Heart left ventricle (tissue), 16 donors: ENCODE results near the gene SLC4A2. TPM values are rescaled to one million over a fixed set of nuclear protein-coding genes. Genes with fewer than 3 reads are reported as not detected.

Experiments used
- ATAC-seq, 4 donors: fragments of 200-7000 bp; cut with Tn5 transposase; one replicate each; pipeline ENCODE4 v1.9.1; 2020 to 2022; ENCODE audit warnings: moderate library complexity in 4 of 4, mild to moderate bottlenecking in 3 of 4, moderate number of reproducible peaks in 1 of 4
- DNase-seq, 5 donors: peaks; one replicate each; pipeline ENCODE4 v3.0.0-alpha.2; 2020
- H3K27ac ChIP-seq, 12 donors: fragments of 200-600 bp; sonication (generic) in 4 of 12; one replicate each; pipeline versions ENCODE4 v1.5.0 to v1.8.0; 2016 to 2022; ENCODE audit warnings: mild to moderate bottlenecking in 2 of 12
- H3K27me3 ChIP-seq, 9 donors: fragments of 200-600 bp; sonication (generic) in 2 of 9; one replicate each; pipeline versions ENCODE4 v1.5.1 to v1.8.0; 2016 to 2022; ENCODE audit warnings: mild to moderate bottlenecking in 3 of 9
- H3K36me3 ChIP-seq, 9 donors: fragments of 200-600 bp; sonication (generic) in 2 of 9; one replicate each; pipeline versions ENCODE4 v1.5.0 to v1.8.0; 2018 to 2022; ENCODE audit warnings: mild to moderate bottlenecking in 2 of 9
- H3K4me1 ChIP-seq, 12 donors: fragments of 200-600 bp; sonication (generic) in 4 of 12; one replicate each; pipeline versions ENCODE4 v1.5.0 to v1.8.0; 2016 to 2022; ENCODE audit warnings: mild to moderate bottlenecking in 3 of 12
- H3K4me3 ChIP-seq, 12 donors: fragments of 200-600 bp; sonication (generic) in 4 of 12; one replicate each; pipeline versions ENCODE4 v1.5.0 to v1.8.0; 2017 to 2022; ENCODE audit warnings: mild to moderate bottlenecking in 9 of 12, moderate library complexity in 4 of 12
- H3K9me3 ChIP-seq, 12 donors: fragments of 200-600 bp; sonication (generic) in 4 of 12; one replicate each; pipeline versions ENCODE4 v1.5.0 to v1.8.0; 2016 to 2022; ENCODE audit warnings: mild to moderate bottlenecking in 1 of 12
- POLR2A ChIP-seq, 2 donors: fragments of 450-650 bp; IDR thresholded peaks; one replicate each; pipeline ENCODE4 v1.6.1; 2017; ENCODE audit warnings: antibody characterized with exemption in 2 of 2, mild to moderate bottlenecking in 2 of 2, moderate library complexity in 2 of 2
- WGBS, 4 donors: extraction: QIAGEN DNeasy Blood & Tissue Kit in 2 of 4; methylation state at CpG; one replicate each; pipeline versions ENCODE4 v1.1.5 to v1.1.7; 2013 to 2018; 5-methylcytosine and 5-hydroxymethylcytosine counted together
- intact Hi-C, 10 donors: fragments of 100-400 bp; cut with DNase I; formaldehyde crosslinking; loops; one replicate each; pipeline versions ENCODE4 v1.11.1 to v1.14.2; 2022
- polyA plus RNA-seq, 2 donors: library from polyadenylated mRNA; stranded (reverse); fragments of 200-250 nt; gene quantifications; one replicate each; pipeline ENCODE4 v1.2.3, GENCODE V29; 2013
- total RNA-seq, 9 donors: library from RNA; depleted of rRNA in 2 of 9; stranded (reverse); fragments of >200 nt in 2 of 9; fragmentation: NEBNext Ultra II Directional in 3 of 9; extraction: Animal tissue kit (Norgen Biotek cat#: 25700) in 3 of 9; gene quantifications; one replicate each; pipeline versions ENCODE4 v1.1.0 to v1.2.4, GENCODE V29; 2016 to 2023
- TF ChIP-seq, protein P1 (sequence below), 12 donors: fragments of 200-600 bp; sonication (generic) in 4 of 12; IDR thresholded peaks; one replicate each; pipeline versions ENCODE4 v1.5.0 to v1.8.0; 2018 to 2022; ENCODE audit warnings: antibody characterized with exemption in 12 of 12, mild to moderate bottlenecking in 5 of 12
- donor health status: ischemic (EF 13 %, LVEDD 7.1; RV severe dilation, severe dysfunction).
- donor health status: healthy with polysubstance abuse.
- donor health status: DM: no; HTN: yes; CAD: no.
- donor health status: DM: no; HTN: no; CAD: no.
- donor health status: ischemic (EF 25% LVEDD 6.9; RV normal size, moderate dysfunction).
- donor health status: ischemic (EF 25% LVEDD 5.7; RV mildly dilated, moderate dysfunction).
- donor health status: healthy.
- donor health status: DM: yes; HTN: yes; CAD: no.
- donor health status: ischemic (EF 35%, LVEDD 5.7; RV mildly dilated, moderate dysfunction).
- donor health status: nonischemic (EF 11% LVEDD 7.7; RV severe dilation, severe dysfunction).
- donor health status: DM: yes; HTN: yes; CAD: no.
- donor health status: PGD.
- donor health status: ischemic (EF 29% LVEDD 5.4; RV normal size, mild dysfunction).
- donor health status: nonischemic (EF 23%, LVEDD 6.1; RV moderate dilation, normal function).

SLC4A2 gene
- total and polyA plus RNA-seq, 11 donors, result 44.1 to 113 (median 68.3) TPM

GRCh38 chr7:151099486-151100211 lies 40.3 kb downstream of the SLC4A2 start:
- ATAC-seq, result peak; percentile 51 to 76 (median 57)
- DNase-seq, result peak in 2 of 5 donors; percentile 37 to 52
- Histone ChIP-seq H3K27ac (no peak overlapping the region), H3K4me3 (peak overlapping the region in 2 of 12 donors; percentile 11 to 20), H3K36me3 (peaks cover 0 to 12% (median 0%) of the 10 kb centered on the region in 9 donors), H3K27me3 (no peaks in the 10 kb centered on the region), H3K4me1 (peaks cover 0 to 32% (median 20%) of the 10 kb centered on the region in 12 donors), H3K9me3 (no peaks in the 10 kb centered on the region)
- intact Hi-C loops, result loop anchor here in 1 of 10 donors (10.0 kb wide), 1 partner anchor 75 kb away; the partner anchor contains the start of genes ABCB8 and ATG9B
- 51 to 68% (median 65%) methylated on average over 17 to 20 of the region's 20 CpGs for WGBS, 4 donors
- TF ChIP-seq, protein P1, sequence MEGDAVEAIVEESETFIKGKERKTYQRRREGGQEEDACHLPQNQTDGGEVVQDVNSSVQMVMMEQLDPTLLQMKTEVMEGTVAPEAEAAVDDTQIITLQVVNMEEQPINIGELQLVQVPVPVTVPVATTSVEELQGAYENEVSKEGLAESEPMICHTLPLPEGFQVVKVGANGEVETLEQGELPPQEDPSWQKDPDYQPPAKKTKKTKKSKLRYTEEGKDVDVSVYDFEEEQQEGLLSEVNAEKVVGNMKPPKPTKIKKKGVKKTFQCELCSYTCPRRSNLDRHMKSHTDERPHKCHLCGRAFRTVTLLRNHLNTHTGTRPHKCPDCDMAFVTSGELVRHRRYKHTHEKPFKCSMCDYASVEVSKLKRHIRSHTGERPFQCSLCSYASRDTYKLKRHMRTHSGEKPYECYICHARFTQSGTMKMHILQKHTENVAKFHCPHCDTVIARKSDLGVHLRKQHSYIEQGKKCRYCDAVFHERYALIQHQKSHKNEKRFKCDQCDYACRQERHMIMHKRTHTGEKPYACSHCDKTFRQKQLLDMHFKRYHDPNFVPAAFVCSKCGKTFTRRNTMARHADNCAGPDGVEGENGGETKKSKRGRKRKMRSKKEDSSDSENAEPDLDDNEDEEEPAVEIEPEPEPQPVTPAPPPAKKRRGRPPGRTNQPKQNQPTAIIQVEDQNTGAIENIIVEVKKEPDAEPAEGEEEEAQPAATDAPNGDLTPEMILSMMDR (IDR thresholded peaks at IDR 0.05), result no peak
- no peak for TF ChIP-seq POLR2A (IDR thresholded peaks at IDR 0.05)

DNA sequence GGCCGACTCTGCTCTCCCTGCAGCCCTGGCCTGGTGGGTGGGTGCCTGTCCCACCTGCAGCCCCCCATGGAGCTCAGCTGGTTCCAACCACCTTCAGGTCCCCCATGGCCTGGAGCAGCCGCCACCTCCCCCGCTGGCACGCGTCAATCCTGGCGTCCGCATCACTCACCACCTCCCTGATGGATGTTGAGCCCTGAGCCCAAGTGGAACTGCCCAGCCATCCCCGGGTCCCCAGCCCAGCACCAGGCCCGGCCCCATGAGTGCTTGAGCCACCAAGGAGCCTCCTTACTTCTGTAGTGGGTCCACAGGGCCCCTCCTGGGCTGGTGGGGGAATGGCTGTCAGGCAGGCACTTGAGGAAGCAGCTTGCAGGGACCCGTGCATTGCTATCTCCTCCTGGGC lies 41.5 kb downstream of the SLC4A2 start:
- H3K36me3 ChIP-seq, result peaks cover 0 to 12% (median 0%) of the 10 kb centered on the region in 9 donors
- intact Hi-C loops, result no loop called here
- peaks cover 0 to 38% (median 14%) of the 10 kb centered on the region in 12 donors for H3K4me1 ChIP-seq
- peak in 1 of 4 donors; percentile 7 for ATAC-seq
- 75 to 89% (median 85%) methylated on average over 7 to 10 of the region's 10 CpGs for WGBS, 4 donors
- H3K9me3 ChIP-seq, result no peaks in the 10 kb centered on the region
- H3K27ac ChIP-seq, result no peak overlapping the region
- no peak for DNase-seq
- no peak overlapping the region for H3K4me3 ChIP-seq
- TF ChIP-seq, protein P1 (IDR thresholded peaks at IDR 0.05), result no peak
- TF ChIP-seq POLR2A (IDR thresholded peaks at IDR 0.05), result no peak
- no peaks in the 10 kb centered on the region for H3K27me3 ChIP-seq

DNA sequence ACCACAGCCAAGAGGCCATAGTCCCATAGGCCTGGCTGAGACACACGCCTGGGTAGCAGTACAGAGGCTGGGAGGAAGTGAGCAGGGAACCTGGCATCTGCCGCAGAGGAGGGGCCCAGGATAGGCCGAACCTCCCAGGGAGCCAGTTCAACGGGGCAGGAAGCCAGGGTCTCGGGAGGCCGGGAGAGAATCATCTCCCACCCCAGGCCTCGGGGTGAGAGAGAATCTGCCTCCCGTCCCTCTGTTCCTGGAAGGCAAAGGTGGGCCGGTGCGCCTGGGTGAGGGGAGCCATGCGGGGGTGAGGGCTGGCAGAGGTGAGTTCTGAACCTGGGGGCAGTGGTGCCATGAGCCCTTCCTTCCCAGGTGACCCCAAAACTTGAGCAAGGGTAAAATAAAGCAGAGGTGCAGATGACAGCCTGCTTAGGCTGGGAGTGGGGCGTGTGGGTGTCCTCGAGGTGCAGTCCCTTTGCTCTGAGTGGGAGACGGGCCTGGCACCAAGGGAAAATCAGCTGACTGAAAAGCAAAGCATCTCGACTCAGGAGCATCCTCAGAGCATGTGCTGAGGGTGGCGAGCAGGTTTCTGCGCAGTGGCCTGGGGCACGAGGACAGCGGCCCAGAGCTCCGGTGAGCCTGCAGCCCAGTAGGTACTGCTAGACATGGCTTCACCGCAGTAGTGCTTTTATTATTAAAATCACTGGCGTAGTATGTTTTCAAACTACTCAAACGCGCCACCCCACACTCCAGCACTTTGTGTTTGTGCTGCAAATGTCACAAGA lies 42.4 kb downstream of the SLC4A2 start:
- no peak overlapping the region for H3K27ac ChIP-seq
- no peaks in the 10 kb centered on the region for H3K27me3 ChIP-seq
- H3K4me3 ChIP-seq, result no peak overlapping the region
- peaks cover 0 to 12% (median 0%) of the 10 kb centered on the region in 9 donors for H3K36me3 ChIP-seq
- no peak for TF ChIP-seq POLR2A (IDR thresholded peaks at IDR 0.05)
- TF ChIP-seq, protein P1 (IDR thresholded peaks at IDR 0.05), result no peak
- peak in 2 of 4 donors; percentile 7 to 15 for ATAC-seq
- 79 to 85% (median 81%) methylated on average over 23 to 24 of the region's 24 CpGs for WGBS, 4 donors
- H3K9me3 ChIP-seq, result no peaks in the 10 kb centered on the region
- intact Hi-C loops, result no loop called here
- DNase-seq, result no peak
- H3K4me1 ChIP-seq, result peaks cover 0 to 38% (median 15%) of the 10 kb centered on the region in 12 donors

DNA sequence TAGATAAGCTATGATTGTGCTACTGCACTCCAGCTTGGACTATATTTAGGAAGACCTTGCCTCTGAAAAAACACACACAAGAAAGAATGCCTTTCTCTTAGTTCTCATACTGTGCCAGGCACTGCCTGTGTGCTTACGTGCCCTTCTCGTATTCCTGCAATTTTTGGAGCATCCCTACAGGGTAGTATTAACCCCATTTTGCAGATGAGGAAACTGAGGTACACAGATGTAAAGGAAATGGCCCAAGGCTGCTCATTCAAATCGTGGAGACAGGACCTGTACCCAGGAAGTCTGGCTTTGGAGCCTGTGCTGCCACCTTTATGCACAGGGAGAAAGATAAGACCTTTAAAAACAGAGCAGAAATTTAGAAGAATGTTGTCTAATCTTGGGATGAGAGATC lies 43.6 kb downstream of the SLC4A2 start:
- no peak for ATAC-seq
- DNase-seq, result no peak
- Histone ChIP-seq H3K4me3 (no peak overlapping the region), H3K27ac (no peak overlapping the region), H3K27me3 (no peaks in the 10 kb centered on the region), H3K36me3 (peaks cover 0 to 8% (median 0%) of the 10 kb centered on the region in 9 donors), H3K4me1 (peaks cover 0 to 32% (median 15%) of the 10 kb centered on the region in 12 donors), H3K9me3 (no peaks in the 10 kb centered on the region)
- intact Hi-C loops, result no loop called here
- TF ChIP-seq, protein P1 (IDR thresholded peaks at IDR 0.05), result no peak
- no peak for TF ChIP-seq POLR2A (IDR thresholded peaks at IDR 0.05)
- 76 to 85% (median 82%) methylated on average over 3 of the region's 3 CpGs for WGBS, 4 donors
